Measurements from ENCODE around the gene DUSP11. TPM values are rescaled to one million over a fixed set of nuclear protein-coding genes. Genes with fewer than 3 reads are reported as not detected.
A peak's percentile ranks its signal among the peaks of the same experiment; 100 is the strongest.

Gene DUSP11
- polyA plus RNA-seq, 1 of the 3 experiments (the other 2 are of a cell fraction) = 14.4 TPM

- WGBS (ENCODE audit: low lambda C conversion rate) = 6% methylated on average over 8 of the region's 8 CpGs
- Histone ChIP-seq H3K9me2 (no peaks in the 10 kb centered on the region), H3K4me3 (ENCODE audit: low read depth in 2 of 2, low read length in 1 of 2) (peak overlapping the region; percentile 94 to 95), H3F3A (replicated peaks; ENCODE audit: insufficient read depth) (peaks cover 25% of the 10 kb centered on the region), H3K4me1 (ENCODE audit: control insufficient read depth in 1 of 2, insufficient read depth in 2 of 2, low read depth in 1 of 2, low read length in 1 of 2) (peaks cover 6 to 8% of the 10 kb centered on the region in 2 experiments; a peak in 3 of 4 replicates), H3K36me3 (replicated peaks in 1 of 2; ENCODE audit: control insufficient read depth in 1 of 2, insufficient read depth in 2 of 2, low read length in 1 of 2) (peaks cover 21 to 32% of the 10 kb centered on the region in 2 experiments), H3K27me3 (ENCODE audit: insufficient read depth) (no peaks in the 10 kb centered on the region), H3K9ac (peak overlapping the region; percentile 83), H3K79me2 (ENCODE audit: insufficient read depth) (peaks cover 29% of the 10 kb centered on the region), H2AFZ (ENCODE audit: low read depth) (peak overlapping the region; percentile 87), H4K20me1 (ENCODE audit: insufficient read depth) (no peaks in the 10 kb centered on the region), H3K27ac (ENCODE audit: low read depth in 2 of 2, low read length in 1 of 2) (peak overlapping the region; percentile 62 to 65), H3K4me2 (peak overlapping the region; percentile 83), H3K9me3 (no peaks in the 10 kb centered on the region)
- CTCF ChIA-PET = interaction anchor here (0.6 to 1.2 kb wide), 3 partner anchors 20 to 720 kb away, joined by 3 to 4 read pairs (median 4); no protein-coding TSS in a partner anchor
- POLR2A ChIA-PET = interaction anchor here (1.2 to 1.3 kb wide), 3 partner anchors 13 to 502 kb away, joined by 3 to 11 read pairs (median 5); partner anchors contain the start of genes CCT7 and MOB1A
- DNase-seq = no peak
- TF ChIP-seq ZBTB33 (IDR thresholded peaks at IDR 0.05; ENCODE audit: borderline replicate concordance, low read depth) = no peak
- no peak for TF ChIP-seq YY1 (IDR thresholded peaks at IDR 0.05; ENCODE audit: low read depth)
- TF ChIP-seq TAF1 (IDR thresholded peaks at IDR 0.05; ENCODE audit: borderline replicate concordance, low read depth, low read length) = no peak
- TF ChIP-seq RAD21 (IDR thresholded peaks at IDR 0.05; ENCODE audit: low read length) = no peak
- TF ChIP-seq NFIC (IDR thresholded peaks at IDR 0.05; ENCODE audit: borderline replicate concordance) = no peak
Measured at GRCh38 chr2:73736378-73736777, 43.5 kb downstream of the DUSP11 start.

GRCh38 chr2:73730810-73731209 is 49.1 kb downstream of the DUSP11 start:
- no peaks in the 10 kb centered on the region for H4K20me1 ChIP-seq (ENCODE audit: insufficient read depth)
- no peak overlapping the region for H2AFZ ChIP-seq (ENCODE audit: low read depth)
- 94% methylated on average over 4 of the region's 4 CpGs for WGBS (ENCODE audit: low lambda C conversion rate)
- H3K9ac ChIP-seq = no peak overlapping the region
- no peaks in the 10 kb centered on the region for H3K9me3 ChIP-seq
- H3K4me2 ChIP-seq = no peak overlapping the region
- no peak overlapping the region for H3K27ac ChIP-seq (ENCODE audit: low read depth in 2 of 2, low read length in 1 of 2)
- H3K79me2 ChIP-seq (ENCODE audit: insufficient read depth) = peaks cover 18% of the 10 kb centered on the region
- CTCF ChIA-PET = no interaction called here
- no peak for DNase-seq
- peaks cover 7% of the 10 kb centered on the region for H3F3A ChIP-seq (replicated peaks; ENCODE audit: insufficient read depth)
- no peak overlapping the region for H3K4me3 ChIP-seq (ENCODE audit: low read depth in 2 of 2, low read length in 1 of 2)
- H3K9me2 ChIP-seq = no peaks in the 10 kb centered on the region
- H3K27me3 ChIP-seq (ENCODE audit: insufficient read depth) = no peaks in the 10 kb centered on the region
- TF ChIP-seq ELF1 (IDR thresholded peaks at IDR 0.05) (no peak), GABPA (IDR thresholded peaks at IDR 0.05; ENCODE audit: low read depth) (no peak), FOXJ3 (CRISPR knock-in tag; IDR thresholded peaks at IDR 0.05) (no peak), REST (IDR thresholded peaks at IDR 0.05; ENCODE audit: low read depth, low read length) (no peak), EZH2phosphoT487 (IDR thresholded peaks at IDR 0.05; ENCODE audit: borderline replicate concordance, low read depth) (no peak), PBX3 (IDR thresholded peaks at IDR 0.05) (no peak), MAX (IDR thresholded peaks at IDR 0.05; ENCODE audit: low read depth) (no peak), YY1 (IDR thresholded peaks at IDR 0.05; ENCODE audit: low read depth) (no peak), CHD2 (IDR thresholded peaks at IDR 0.05; ENCODE audit: low read length, partially characterized antibody) (no peak), RAD21 (IDR thresholded peaks at IDR 0.05; ENCODE audit: low read length) (no peak), MXI1 (IDR thresholded peaks at IDR 0.05; ENCODE audit: low read depth, low read length) (no peak), IRF3 (IDR thresholded peaks at IDR 0.05; ENCODE audit: low read depth, low read length) (no peak), EP300 (IDR thresholded peaks at IDR 0.05; ENCODE audit: borderline replicate concordance in 1 of 2, low read depth in 1 of 2, low read length in 1 of 2) (no peak), RCOR1 (IDR thresholded peaks at IDR 0.05; ENCODE audit: low read length) (no peak)
- H3K36me3 ChIP-seq (replicated peaks in 1 of 2; ENCODE audit: control insufficient read depth in 1 of 2, insufficient read depth in 2 of 2, low read length in 1 of 2) = peaks cover 47 to 53% of the 10 kb centered on the region in 2 experiments
- peaks cover 2 to 3% of the 10 kb centered on the region in 2 experiments; a peak in 2 of 4 replicates for H3K4me1 ChIP-seq (ENCODE audit: control insufficient read depth in 1 of 2, insufficient read depth in 2 of 2, low read depth in 1 of 2, low read length in 1 of 2)
- POLR2A ChIA-PET = no interaction called here
